PFSK-1 (cell line): Measurements from ENCODE around the gene PRDX5.

Source experiments
- FOXP2 ChIP-seq: optimal IDR thresholded peaks from 2 replicates; pipeline ENCODE3; 2011; ENCODE audit warnings: borderline replicate concordance, control low read depth, inconsistent platforms; ENCODE audit not compliant: insufficient read depth; ENCODE audit errors: extremely low read length, extremely low read depth
- POLR2AphosphoS5 ChIP-seq: IDR thresholded peaks from 2 replicates; pipeline ENCODE4 v1.6.1; 2012; ENCODE audit warnings: low read depth, mild to moderate bottlenecking, control low read depth, low read length, moderate library complexity
- REST ChIP-seq, 2 experiments: IDR thresholded peaks; 2 replicates each; pipeline versions ENCODE4 v1.6.1 to v1.8.0; 2011 to 2012; ENCODE audit warnings: low read depth in 2 of 2, low read length in 2 of 2, control low read depth in 1 of 2, inconsistent platforms in 1 of 2, mild to moderate bottlenecking in 1 of 2, moderate library complexity in 1 of 2; ENCODE audit not compliant: insufficient read depth in 1 of 2
- SIN3A ChIP-seq: IDR thresholded peaks from 2 replicates; pipeline ENCODE4 v1.6.1; 2012; ENCODE audit warnings: mild to moderate bottlenecking, low read length, moderate library complexity, borderline replicate concordance; ENCODE audit not compliant: insufficient read depth
- TAF1 ChIP-seq: IDR thresholded peaks from 2 replicates; pipeline ENCODE4 v1.6.1; 2012; ENCODE audit warnings: low read length, control low read depth, borderline replicate concordance; ENCODE audit not compliant: insufficient read depth

PRDX5 gene

GRCh38 chr11:64323373-64323772, 5.5 kb downstream of the PRDX5 start:
- TF ChIP-seq FOXP2 = no peak
- no peak for TF ChIP-seq POLR2AphosphoS5
- no peak for TF ChIP-seq TAF1
- TF ChIP-seq SIN3A = no peak
- no peak for TF ChIP-seq REST (IDR thresholded peaks at IDR 0.05; ENCODE audit: insufficient read depth in 1 of 2, low read depth in 2 of 2, low read length in 2 of 2)

- TF ChIP-seq TAF1 (no peak), POLR2AphosphoS5 (no peak), SIN3A (no peak), FOXP2 (no peak), REST (IDR thresholded peaks at IDR 0.05; ENCODE audit: insufficient read depth in 1 of 2, low read depth in 2 of 2, low read length in 2 of 2) (no peak)
These were observed 7.0 kb downstream of the PRDX5 start for GRCh38 chr11:64324692-64325469.

- no peak for TF ChIP-seq FOXP2
- no peak for TF ChIP-seq TAF1
- no peak for TF ChIP-seq REST (IDR thresholded peaks at IDR 0.05; ENCODE audit: insufficient read depth in 1 of 2, low read depth in 2 of 2, low read length in 2 of 2)
- no peak for TF ChIP-seq SIN3A
- TF ChIP-seq POLR2AphosphoS5 = no peak
These were observed 9.5 kb downstream of the PRDX5 start for GRCh38 chr11:64327375-64327774.

GRCh38 chr11:64327993-64328392, 10.1 kb downstream of the PRDX5 start:
- TF ChIP-seq TAF1 (no peak), FOXP2 (no peak), POLR2AphosphoS5 (no peak), SIN3A (no peak), REST (IDR thresholded peaks at IDR 0.05; ENCODE audit: insufficient read depth in 1 of 2, low read depth in 2 of 2, low read length in 2 of 2) (no peak)
